Measurements from ENCODE around the gene AP2A1. TPM values are rescaled to one million over a fixed set of nuclear protein-coding genes. Genes with fewer than 3 reads are reported as not detected.

Gene AP2A1
- total and polyA plus RNA-seq, 10 of the 15 experiments (the other 5 are each of a cell fraction or from before 2014, with no cell fraction given), result 0.68 to 78.8 (median 33.8) TPM

DNA sequence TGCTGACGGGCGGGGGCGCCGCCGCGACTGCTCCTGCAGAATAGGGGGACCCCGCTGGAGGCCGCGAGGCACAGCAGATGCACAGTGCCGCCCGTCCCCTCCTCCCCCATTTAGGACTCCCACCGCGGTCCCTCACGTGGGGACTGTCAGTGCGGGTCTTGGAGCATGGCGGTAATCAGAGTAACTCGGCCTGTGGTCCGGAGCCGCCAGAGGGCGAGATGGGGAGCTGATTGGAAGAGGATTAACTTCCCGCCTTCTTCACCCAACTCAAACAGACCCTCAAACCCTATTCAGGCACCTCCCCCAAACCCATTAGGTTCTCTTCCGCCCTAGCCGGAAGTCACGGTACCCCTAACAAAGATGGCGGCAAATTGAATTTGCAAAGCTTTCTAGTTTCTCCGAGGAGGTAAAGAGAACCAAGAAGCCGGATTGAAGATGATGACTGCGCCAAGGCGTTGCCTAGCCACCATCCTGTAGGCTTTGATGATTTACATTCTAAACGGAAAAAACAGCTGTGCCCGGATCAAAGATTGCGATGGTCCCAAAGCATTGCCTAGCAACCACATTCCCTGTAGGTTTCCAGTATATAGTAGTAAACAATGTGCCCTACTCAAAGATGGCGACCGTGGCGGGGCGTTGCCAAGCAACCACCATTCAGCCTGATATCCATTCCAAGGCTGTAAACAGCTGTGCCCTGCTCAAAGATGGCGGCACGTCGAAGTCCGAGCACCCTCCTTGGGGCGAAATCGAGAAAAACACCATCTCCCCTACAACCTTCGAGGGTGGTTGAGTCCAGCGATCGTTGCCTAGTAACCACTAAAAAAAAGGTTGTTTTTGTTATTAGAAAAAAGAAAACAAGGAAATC lies 46.4 kb downstream of the AP2A1 start, which contains the start of gene FUZ (continued):
- peak; percentile 25; the same call in 1 of the 2 replicates for TF ChIP-seq MTA2 (IDR thresholded peaks at IDR 0.05; ENCODE audit: low read depth)
- TF ChIP-seq PAX5 (IDR thresholded peaks at IDR 0.05; ENCODE audit: borderline replicate concordance, low read depth, low read length), result peak; percentile 20; the same call in 1 of the 2 replicates
- 0 out of 2 replicates have a peak, but pooled peaks have one; percentile 3 for TF ChIP-seq RUNX3 (IDR thresholded peaks at IDR 0.05; ENCODE audit: low read length)
- TF ChIP-seq NFYB (IDR thresholded peaks at IDR 0.05; ENCODE audit: insufficient read depth, low read depth, low read length), result no peak
- 0 out of 2 replicates have a peak, but pooled peaks have one; percentile 32 for TF ChIP-seq CREB1 (IDR thresholded peaks at IDR 0.05; ENCODE audit: low read depth)
- no peak for TF ChIP-seq ZNF622 (IDR thresholded peaks at IDR 0.05)
- TF ChIP-seq EGR1 (IDR thresholded peaks at IDR 0.05; ENCODE audit: borderline replicate concordance in 1 of 2, low read depth in 2 of 2, low read length in 2 of 2), result no peak
- no peak for TF ChIP-seq RBBP5 (conservative IDR thresholded peaks at IDR 0.05)
- TF ChIP-seq ATF7 (IDR thresholded peaks at IDR 0.05; ENCODE audit: low read depth), result peak; percentile 91
- TF ChIP-seq PAX8 (IDR thresholded peaks at IDR 0.05), result peak; percentile 55; the same call in 1 of the 2 replicates
- TF ChIP-seq NR2F1 (conservative IDR thresholded peaks at IDR 0.05), result no peak
- TF ChIP-seq, protein P1, sequence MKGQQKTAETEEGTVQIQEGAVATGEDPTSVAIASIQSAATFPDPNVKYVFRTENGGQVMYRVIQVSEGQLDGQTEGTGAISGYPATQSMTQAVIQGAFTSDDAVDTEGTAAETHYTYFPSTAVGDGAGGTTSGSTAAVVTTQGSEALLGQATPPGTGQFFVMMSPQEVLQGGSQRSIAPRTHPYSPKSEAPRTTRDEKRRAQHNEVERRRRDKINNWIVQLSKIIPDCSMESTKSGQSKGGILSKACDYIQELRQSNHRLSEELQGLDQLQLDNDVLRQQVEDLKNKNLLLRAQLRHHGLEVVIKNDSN (IDR thresholded peaks at IDR 0.05; ENCODE audit: borderline replicate concordance, extremely low read length, insufficient read depth, low read depth, low read length), result peak; percentile 61
- TF ChIP-seq SMARCA5 (IDR thresholded peaks at IDR 0.05), result peak; percentile 99
- TF ChIP-seq TBL1XR1 (IDR thresholded peaks at IDR 0.05; ENCODE audit: low read depth, low read length), result 0 out of 2 replicates have a peak, but pooled peaks have one; percentile 44
- TF ChIP-seq TCF12 (IDR thresholded peaks at IDR 0.05; ENCODE audit: low read depth, low read length), result peak; percentile 70; the same call in 1 of the 2 replicates
- no peak for TF ChIP-seq FOS (IDR thresholded peaks at IDR 0.05; ENCODE audit: borderline replicate concordance, extremely low read depth, insufficient read length)
- no peak for TF ChIP-seq CBFB (IDR thresholded peaks at IDR 0.05; ENCODE audit: low read depth)
- TF ChIP-seq ZBTB11 (CRISPR knock-in tag; IDR thresholded peaks at IDR 0.05), result no peak
- no peak for TF ChIP-seq CBX3 (IDR thresholded peaks at IDR 0.05; ENCODE audit: borderline replicate concordance, low read depth)
- TF ChIP-seq CBX5 (IDR thresholded peaks at IDR 0.05; ENCODE audit: low read depth), result peak; percentile 73; the same call in 1 of the 2 replicates
- 0 out of 2 replicates have a peak, but pooled peaks have one; percentile 75 for TF ChIP-seq RCOR1 (conservative IDR thresholded peaks at IDR 0.05; ENCODE audit: low read depth, low read length)
- TF ChIP-seq ZBTB40 (IDR thresholded peaks at IDR 0.05; ENCODE audit: borderline replicate concordance), result peak; percentile 94

Measured in GM12878 (cell line).